H9 (cell line): ENCODE measurements around the gene GPR42. TPM values are rescaled to one million over a fixed set of nuclear protein-coding genes. Genes with fewer than 3 reads are reported as not detected.

Source experiments
- DNase-seq: peaks from one replicate; pipeline ENCODE4 v3.0.0-alpha.2; 2017
- H2AFZ ChIP-seq: one replicate; pipeline ENCODE4 v1.6.1; 2013; ENCODE audit warnings: mild to moderate bottlenecking, low read length, control low read depth, moderate library complexity
- H2AK5ac ChIP-seq: 2 replicates; pipeline ENCODE4 v1.6.1; 2013; ENCODE audit warnings: low read length, control low read depth, mixed read lengths; ENCODE audit not compliant: insufficient read length
- H2BK120ac ChIP-seq: one replicate; pipeline ENCODE4 v1.6.1; 2013; ENCODE audit warnings: low read depth, mild to moderate bottlenecking, low read length, control low read depth, inconsistent platforms; ENCODE audit not compliant: poor library complexity, severe bottlenecking
- H2BK12ac ChIP-seq: 2 replicates; pipeline ENCODE4 v1.6.1; 2013; ENCODE audit warnings: low read length, control low read depth, mixed read lengths, low read depth; ENCODE audit not compliant: insufficient read length
- H2BK15ac ChIP-seq: 2 replicates; pipeline ENCODE4 v1.6.1; 2013; ENCODE audit warnings: low read depth, low read length, control low read depth
- H2BK20ac ChIP-seq: one replicate; pipeline ENCODE4 v1.6.1; 2013; ENCODE audit warnings: low read depth, mild to moderate bottlenecking, low read length, control low read depth, inconsistent platforms; ENCODE audit not compliant: poor library complexity, severe bottlenecking
- H2BK5ac ChIP-seq: 2 replicates; pipeline ENCODE4 v1.6.1; 2013; ENCODE audit warnings: low read length, control low read depth, mixed read lengths; ENCODE audit not compliant: insufficient read length
- H3K14ac ChIP-seq: 2 replicates; pipeline ENCODE4 v1.6.1; 2013; ENCODE audit warnings: low read length, control low read depth; ENCODE audit not compliant: insufficient read depth
- H3K18ac ChIP-seq: 2 replicates; pipeline ENCODE4 v1.6.1; 2013; ENCODE audit warnings: low read depth, mild to moderate bottlenecking, mixed read lengths, low read length, control low read depth; ENCODE audit not compliant: insufficient read length
- H3K23ac ChIP-seq: 2 replicates; pipeline ENCODE4 v1.6.1; 2013; ENCODE audit warnings: low read length, control low read depth, mixed read lengths, low read depth; ENCODE audit not compliant: insufficient read length
- H3K23me2 ChIP-seq: 2 replicates; pipeline ENCODE4 v1.6.1; 2013; ENCODE audit warnings: low read depth, mild to moderate bottlenecking, mixed read lengths, low read length, control low read depth; ENCODE audit not compliant: insufficient read length, poor library complexity, severe bottlenecking
- H3K27ac ChIP-seq: 2 replicates; pipeline ENCODE4 v1.5.1; 2013; ENCODE audit warnings: low read length, control low read depth, mixed read lengths, low read depth; ENCODE audit not compliant: insufficient read length
- H3K27me3 ChIP-seq: 2 replicates; pipeline ENCODE4 v1.6.1; 2013; ENCODE audit warnings: low read length, control low read depth, inconsistent platforms; ENCODE audit not compliant: insufficient read depth
- H3K4ac ChIP-seq: 2 replicates; pipeline ENCODE4 v1.6.1; 2013; ENCODE audit warnings: low read depth, mild to moderate bottlenecking, control low read depth, inconsistent platforms, low read length, moderate library complexity
- H3K4me1 ChIP-seq: 2 replicates; pipeline ENCODE4 v1.6.1; 2013; ENCODE audit warnings: low read length, control low read depth, inconsistent platforms; ENCODE audit not compliant: insufficient read depth
- H3K4me2 ChIP-seq: 2 replicates; pipeline ENCODE4 v1.6.1; 2013; ENCODE audit warnings: low read length, control low read depth, mixed read lengths; ENCODE audit not compliant: insufficient read length, insufficient read depth
- H3K56ac ChIP-seq: 2 replicates; pipeline ENCODE4 v1.6.1; 2013; ENCODE audit warnings: low read depth, mild to moderate bottlenecking, mixed read lengths, low read length, control low read depth; ENCODE audit not compliant: insufficient read length
- H3K79me1 ChIP-seq: 2 replicates; pipeline ENCODE4 v1.6.1; 2013; ENCODE audit warnings: low read depth, mild to moderate bottlenecking, moderate library complexity, low read length, control low read depth, inconsistent platforms; ENCODE audit not compliant: insufficient read depth, poor library complexity, severe bottlenecking
- H3K79me2 ChIP-seq: 2 replicates; pipeline ENCODE4 v1.6.1; 2013; ENCODE audit warnings: low read length, control low read depth, inconsistent platforms; ENCODE audit not compliant: insufficient read depth
- H3K9ac ChIP-seq: 2 replicates; pipeline ENCODE4 v1.6.1; 2013; ENCODE audit warnings: low read length, control low read depth, mixed read lengths; ENCODE audit not compliant: insufficient read length; ENCODE audit errors: extremely low read depth
- H3K9me3 ChIP-seq: one replicate; pipeline ENCODE4 v1.6.1; 2013; ENCODE audit warnings: low read depth, low read length, inconsistent platforms; ENCODE audit not compliant: control insufficient read depth
- H3T11ph ChIP-seq: one replicate; pipeline ENCODE4 v1.6.1; 2013; ENCODE audit warnings: mild to moderate bottlenecking, low read length, control low read depth, inconsistent platforms
- H4K20me1 ChIP-seq: one replicate; pipeline ENCODE4 v1.6.1; 2013; ENCODE audit not compliant: control insufficient read depth, insufficient read length, insufficient read depth
- H4K5ac ChIP-seq: 2 replicates; pipeline ENCODE4 v1.6.1; 2013; ENCODE audit warnings: low read depth, mild to moderate bottlenecking, mixed read lengths, low read length, control low read depth; ENCODE audit not compliant: insufficient read length
- H4K8ac ChIP-seq: replicated peaks from 2 replicates; pipeline ENCODE4 v1.6.1; 2013; ENCODE audit warnings: low read length, control low read depth, mixed read lengths, low read depth; ENCODE audit not compliant: insufficient read length
- H4K91ac ChIP-seq: 2 replicates; pipeline ENCODE4 v1.6.1; 2013; ENCODE audit warnings: low read depth, mild to moderate bottlenecking, moderate library complexity, mixed read lengths, low read length, control low read depth; ENCODE audit not compliant: insufficient read length
- H3K27ac Mint-ChIP-seq, 3 experiments: 2 replicates in 2 of 3; 3 replicates in 1 of 3; pipeline ENCODE4 v1.8.0; 2020 to 2021; ENCODE audit warnings: mixed read lengths in 3 of 3, mild to moderate bottlenecking in 1 of 3, moderate library complexity in 1 of 3
- H3K27me3 Mint-ChIP-seq: 2 replicates; pipeline ENCODE4 v1.8.0; 2021; ENCODE audit warnings: low read depth, mild to moderate bottlenecking, moderate library complexity, mixed read lengths
- H3K36me3 Mint-ChIP-seq, 3 experiments: 2 replicates in 2 of 3; 3 replicates in 1 of 3; pipeline ENCODE4 v1.8.0; 2020 to 2021; ENCODE audit warnings: low read depth in 3 of 3, mixed read lengths in 3 of 3; ENCODE audit not compliant: insufficient read depth in 1 of 3
- H3K4me1 Mint-ChIP-seq, 2 experiments: 2 replicates each; pipeline ENCODE4 v1.8.0; 2020; ENCODE audit warnings: mixed read lengths in 2 of 2
- H3K4me3 Mint-ChIP-seq, 2 experiments: 2 replicates in 1 of 2; 3 replicates in 1 of 2; pipeline ENCODE4 v1.8.0; 2020 to 2021; ENCODE audit warnings: mild to moderate bottlenecking in 2 of 2, mixed read lengths in 2 of 2, moderate library complexity in 1 of 2
- H3K9me3 Mint-ChIP-seq, 2 experiments: 2 replicates in 1 of 2; 3 replicates in 1 of 2; pipeline ENCODE4 v1.8.0; 2020; ENCODE audit warnings: mild to moderate bottlenecking in 2 of 2, mixed read lengths in 2 of 2, moderate library complexity in 1 of 2
- WGBS: extraction: QIAGEN DNeasy Blood & Tissue Kit; methylation state at CpG from one replicate; pipeline ENCODE4 v1.1.7; 2013; ENCODE audit warnings: missing lambda C conversion rate, low lambda C conversion rate, mixed read lengths; ENCODE audit not compliant: insufficient read length; ENCODE audit errors: extremely low coverage; 5-methylcytosine and 5-hydroxymethylcytosine counted together
- total RNA-seq: library from RNA; stranded (reverse); gene quantifications from 2 replicates; pipeline ENCODE4 v1.2.1, GENCODE V29; 2021
- TF ChIP-seq, protein P1 (sequence below): fragments of 200-600 bp; sonication (generic); conservative IDR thresholded peaks from 3 replicates; pipeline ENCODE4 v1.8.0; 2021; ENCODE audit warnings: antibody characterized with exemption, mild to moderate bottlenecking

GPR42 gene
- total RNA-seq, 1 experiment from 2014 or later = not detected

DNA sequence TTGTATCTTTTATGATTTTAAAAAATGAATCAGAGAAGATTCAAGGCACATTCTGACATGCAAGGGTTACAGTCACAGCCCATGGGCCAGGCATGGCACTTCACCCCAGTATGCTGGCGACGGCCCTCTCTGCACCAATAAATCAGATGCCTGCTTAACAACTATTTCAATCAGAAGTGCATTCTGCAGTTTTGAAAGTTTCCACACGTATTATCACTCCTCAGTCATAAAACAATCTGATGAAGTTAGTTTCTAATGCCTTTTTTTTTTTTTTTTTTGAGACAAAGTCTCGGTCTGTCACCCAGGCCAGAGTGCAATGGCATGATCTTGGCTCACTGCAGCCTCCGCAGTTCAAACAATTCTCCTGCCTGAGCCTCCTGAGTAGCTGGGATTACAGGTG, 48.9 kb downstream of the GPR42 start:
- Histone ChIP-seq H3K79me2 (no peaks in the 10 kb centered on the region), H3K23me2 (no peaks in the 10 kb centered on the region), H4K8ac (no peak overlapping the region), H3K27me3 (no peaks in the 10 kb centered on the region), H2BK12ac (no peak overlapping the region), H3K4me2 (no peak overlapping the region), H4K20me1 (no peaks in the 10 kb centered on the region), H3T11ph (no peak overlapping the region), H3K4me1 (no peaks in the 10 kb centered on the region), H3K9ac (no peak overlapping the region), H3K4ac (no peak overlapping the region), H2BK20ac (no peak overlapping the region), H3K27ac (no peak overlapping the region), H3K14ac (no peak overlapping the region), H3K9me3 (no peaks in the 10 kb centered on the region), H4K91ac (no peak overlapping the region), H3K18ac (no peak overlapping the region), H2AFZ (no peak overlapping the region), H3K56ac (no peak overlapping the region), H2BK120ac (no peak overlapping the region), H3K23ac (no peak overlapping the region), H2BK5ac (no peak overlapping the region), H2AK5ac (no peak overlapping the region), H3K79me1 (no peaks in the 10 kb centered on the region), H2BK15ac (no peak overlapping the region), H4K5ac (no peak overlapping the region)
- Mint-ChIP-seq H3K27ac (no peak overlapping the region), H3K27me3 (peaks cover 41% of the 10 kb centered on the region), H3K36me3 (no peaks in the 10 kb centered on the region), H3K9me3 (no peaks in the 10 kb centered on the region), H3K4me3 (no peak overlapping the region), H3K4me1 (no peaks in the 10 kb centered on the region; a peak in 1 of 4 replicates)
- WGBS = no CpG with 5 or more reads among the region's 5 CpGs
- no peak for DNase-seq
- TF ChIP-seq, protein P1, sequence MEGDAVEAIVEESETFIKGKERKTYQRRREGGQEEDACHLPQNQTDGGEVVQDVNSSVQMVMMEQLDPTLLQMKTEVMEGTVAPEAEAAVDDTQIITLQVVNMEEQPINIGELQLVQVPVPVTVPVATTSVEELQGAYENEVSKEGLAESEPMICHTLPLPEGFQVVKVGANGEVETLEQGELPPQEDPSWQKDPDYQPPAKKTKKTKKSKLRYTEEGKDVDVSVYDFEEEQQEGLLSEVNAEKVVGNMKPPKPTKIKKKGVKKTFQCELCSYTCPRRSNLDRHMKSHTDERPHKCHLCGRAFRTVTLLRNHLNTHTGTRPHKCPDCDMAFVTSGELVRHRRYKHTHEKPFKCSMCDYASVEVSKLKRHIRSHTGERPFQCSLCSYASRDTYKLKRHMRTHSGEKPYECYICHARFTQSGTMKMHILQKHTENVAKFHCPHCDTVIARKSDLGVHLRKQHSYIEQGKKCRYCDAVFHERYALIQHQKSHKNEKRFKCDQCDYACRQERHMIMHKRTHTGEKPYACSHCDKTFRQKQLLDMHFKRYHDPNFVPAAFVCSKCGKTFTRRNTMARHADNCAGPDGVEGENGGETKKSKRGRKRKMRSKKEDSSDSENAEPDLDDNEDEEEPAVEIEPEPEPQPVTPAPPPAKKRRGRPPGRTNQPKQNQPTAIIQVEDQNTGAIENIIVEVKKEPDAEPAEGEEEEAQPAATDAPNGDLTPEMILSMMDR = no peak
